ENCODE results near the gene ARID4A. TPM values are rescaled to one million over a fixed set of nuclear protein-coding genes. Genes with fewer than 3 reads are reported as not detected.
A peak's percentile ranks its signal among the peaks of the same experiment; 100 is the strongest.

ARID4A gene
- total and polyA plus RNA-seq, 2 of the 13 experiments (the other 11 are each of a cell fraction or from before 2014, with no cell fraction given), result 7.2 to 9.7 TPM

DNA sequence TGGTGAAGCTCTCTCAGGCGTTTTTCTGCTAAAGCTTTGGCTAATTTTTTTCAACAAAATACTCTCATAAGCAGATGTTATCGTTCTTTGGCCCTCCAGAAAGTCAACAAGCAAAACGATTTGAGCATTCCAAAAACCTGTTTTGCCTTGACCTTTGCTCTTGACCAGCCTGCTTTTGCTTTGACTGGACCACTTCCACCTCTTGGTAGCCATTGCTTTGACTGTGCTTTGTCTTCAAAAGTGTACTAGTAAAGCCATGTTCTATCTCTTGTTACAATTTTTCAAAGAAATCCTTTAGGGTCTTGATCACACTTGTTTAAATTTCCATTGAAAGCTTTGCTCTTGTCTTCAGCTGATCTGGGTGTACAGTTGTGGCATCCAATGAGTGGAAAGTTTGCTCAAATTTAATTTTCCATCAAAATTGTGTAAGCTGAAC is 10.7 kb upstream of the ARID4A start (continued):
- TF ChIP-seq, protein P1, sequence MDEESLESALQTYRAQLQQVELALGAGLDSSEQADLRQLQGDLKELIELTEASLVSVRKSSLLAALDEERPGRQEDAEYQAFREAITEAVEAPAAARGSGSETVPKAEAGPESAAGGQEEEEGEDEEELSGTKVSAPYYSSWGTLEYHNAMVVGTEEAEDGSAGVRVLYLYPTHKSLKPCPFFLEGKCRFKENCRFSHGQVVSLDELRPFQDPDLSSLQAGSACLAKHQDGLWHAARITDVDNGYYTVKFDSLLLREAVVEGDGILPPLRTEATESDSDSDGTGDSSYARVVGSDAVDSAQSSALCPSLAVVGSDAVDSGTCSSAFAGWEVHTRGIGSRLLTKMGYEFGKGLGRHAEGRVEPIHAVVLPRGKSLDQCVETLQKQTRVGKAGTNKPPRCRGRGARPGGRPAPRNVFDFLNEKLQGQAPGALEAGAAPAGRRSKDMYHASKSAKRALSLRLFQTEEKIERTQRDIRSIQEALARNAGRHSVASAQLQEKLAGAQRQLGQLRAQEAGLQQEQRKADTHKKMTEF (CRISPR knock-in tag; IDR thresholded peaks at IDR 0.05), result peak; percentile 90
- TF ChIP-seq RXRB (CRISPR knock-in tag; IDR thresholded peaks at IDR 0.05; ENCODE audit: borderline replicate concordance), result peak; percentile 86
- TF ChIP-seq KDM4B (CRISPR knock-in tag; IDR thresholded peaks at IDR 0.05), result no peak
- no peak for TF ChIP-seq ZNF224 (CRISPR knock-in tag; IDR thresholded peaks at IDR 0.05)
- TF ChIP-seq MED1 (CRISPR knock-in tag; IDR thresholded peaks at IDR 0.05), result peak; percentile 90
- no peak for TF ChIP-seq DNMT3B (CRISPR knock-in tag; conservative IDR thresholded peaks at IDR 0.05)
- TF ChIP-seq MZF1 (CRISPR knock-in tag; IDR thresholded peaks at IDR 0.05; ENCODE audit: borderline replicate concordance), result no peak
- no peak for TF ChIP-seq ELF4 (CRISPR knock-in tag; IDR thresholded peaks at IDR 0.05; ENCODE audit: borderline replicate concordance)
- TF ChIP-seq, protein P2, sequence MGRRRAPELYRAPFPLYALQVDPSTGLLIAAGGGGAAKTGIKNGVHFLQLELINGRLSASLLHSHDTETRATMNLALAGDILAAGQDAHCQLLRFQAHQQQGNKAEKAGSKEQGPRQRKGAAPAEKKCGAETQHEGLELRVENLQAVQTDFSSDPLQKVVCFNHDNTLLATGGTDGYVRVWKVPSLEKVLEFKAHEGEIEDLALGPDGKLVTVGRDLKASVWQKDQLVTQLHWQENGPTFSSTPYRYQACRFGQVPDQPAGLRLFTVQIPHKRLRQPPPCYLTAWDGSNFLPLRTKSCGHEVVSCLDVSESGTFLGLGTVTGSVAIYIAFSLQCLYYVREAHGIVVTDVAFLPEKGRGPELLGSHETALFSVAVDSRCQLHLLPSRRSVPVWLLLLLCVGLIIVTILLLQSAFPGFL (CRISPR knock-in tag; IDR thresholded peaks at IDR 0.05), result no peak
- no peak for TF ChIP-seq ZSCAN20 (CRISPR knock-in tag; IDR thresholded peaks at IDR 0.05; ENCODE audit: borderline replicate concordance)
- TF ChIP-seq, protein P3, sequence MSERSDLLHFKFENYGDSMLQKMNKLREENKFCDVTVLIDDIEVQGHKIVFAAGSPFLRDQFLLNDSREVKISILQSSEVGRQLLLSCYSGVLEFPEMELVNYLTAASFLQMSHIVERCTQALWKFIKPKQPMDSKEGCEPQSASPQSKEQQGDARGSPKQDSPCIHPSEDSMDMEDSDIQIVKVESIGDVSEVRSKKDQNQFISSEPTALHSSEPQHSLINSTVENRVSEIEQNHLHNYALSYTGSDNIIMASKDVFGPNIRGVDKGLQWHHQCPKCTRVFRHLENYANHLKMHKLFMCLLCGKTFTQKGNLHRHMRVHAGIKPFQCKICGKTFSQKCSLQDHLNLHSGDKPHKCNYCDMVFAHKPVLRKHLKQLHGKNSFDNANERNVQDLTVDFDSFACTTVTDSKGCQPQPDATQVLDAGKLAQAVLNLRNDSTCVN (CRISPR knock-in tag; IDR thresholded peaks at IDR 0.05; ENCODE audit: borderline replicate concordance), result peak; percentile 22; the same call in 1 of the 2 replicates
- no peak for TF ChIP-seq ZNF782 (CRISPR knock-in tag; IDR thresholded peaks at IDR 0.05; ENCODE audit: borderline replicate concordance)
- no peak for TF ChIP-seq SIN3B (IDR thresholded peaks at IDR 0.05; ENCODE audit: low read length)
- TF ChIP-seq FLYWCH1 (CRISPR knock-in tag; IDR thresholded peaks at IDR 0.05), result no peak
- TF ChIP-seq ZNF510 (CRISPR knock-in tag; IDR thresholded peaks at IDR 0.05; ENCODE audit: low read depth), result no peak
- no peak for TF ChIP-seq ZNF10 (CRISPR knock-in tag; IDR thresholded peaks at IDR 0.05; ENCODE audit: borderline replicate concordance, low read depth)
- peak; percentile 75; the same call in 1 of the 2 replicates for TF ChIP-seq TBX2 (CRISPR knock-in tag; IDR thresholded peaks at IDR 0.05; ENCODE audit: borderline replicate concordance)
- TF ChIP-seq, protein P4, sequence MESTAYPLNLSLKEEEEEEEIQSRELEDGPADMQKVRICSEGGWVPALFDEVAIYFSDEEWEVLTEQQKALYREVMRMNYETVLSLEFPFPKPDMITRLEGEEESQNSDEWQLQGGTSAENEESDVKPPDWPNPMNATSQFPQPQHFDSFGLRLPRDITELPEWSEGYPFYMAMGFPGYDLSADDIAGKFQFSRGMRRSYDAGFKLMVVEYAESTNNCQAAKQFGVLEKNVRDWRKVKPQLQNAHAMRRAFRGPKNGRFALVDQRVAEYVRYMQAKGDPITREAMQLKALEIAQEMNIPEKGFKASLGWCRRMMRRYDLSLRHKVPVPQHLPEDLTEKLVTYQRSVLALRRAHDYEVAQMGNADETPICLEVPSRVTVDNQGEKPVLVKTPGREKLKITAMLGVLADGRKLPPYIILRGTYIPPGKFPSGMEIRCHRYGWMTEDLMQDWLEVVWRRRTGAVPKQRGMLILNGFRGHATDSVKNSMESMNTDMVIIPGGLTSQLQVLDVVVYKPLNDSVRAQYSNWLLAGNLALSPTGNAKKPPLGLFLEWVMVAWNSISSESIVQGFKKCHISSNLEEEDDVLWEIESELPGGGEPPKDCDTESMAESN (CRISPR knock-in tag; conservative IDR thresholded peaks at IDR 0.05), result no peak
- TF ChIP-seq FOXA1 (IDR thresholded peaks at IDR 0.05), result peak; percentile 31; the same call in 1 of the 2 replicates
- peak; percentile 96 for TF ChIP-seq FOXA1 (CRISPR knock-in tag; IDR thresholded peaks at IDR 0.05)
- no peak for TF ChIP-seq MAFK (conservative IDR thresholded peaks at IDR 0.05 in 1 of 2, IDR thresholded peaks at IDR 0.05 in 1 of 2; ENCODE audit: low read length in 2 of 2)
- TF ChIP-seq ZNF703 (CRISPR knock-in tag; IDR thresholded peaks at IDR 0.05; ENCODE audit: borderline replicate concordance), result no peak
- TF ChIP-seq, protein P5, sequence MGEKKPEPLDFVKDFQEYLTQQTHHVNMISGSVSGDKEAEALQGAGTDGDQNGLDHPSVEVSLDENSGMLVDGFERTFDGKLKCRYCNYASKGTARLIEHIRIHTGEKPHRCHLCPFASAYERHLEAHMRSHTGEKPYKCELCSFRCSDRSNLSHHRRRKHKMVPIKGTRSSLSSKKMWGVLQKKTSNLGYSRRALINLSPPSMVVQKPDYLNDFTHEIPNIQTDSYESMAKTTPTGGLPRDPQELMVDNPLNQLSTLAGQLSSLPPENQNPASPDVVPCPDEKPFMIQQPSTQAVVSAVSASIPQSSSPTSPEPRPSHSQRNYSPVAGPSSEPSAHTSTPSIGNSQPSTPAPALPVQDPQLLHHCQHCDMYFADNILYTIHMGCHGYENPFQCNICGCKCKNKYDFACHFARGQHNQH (CRISPR knock-in tag; IDR thresholded peaks at IDR 0.05), result 0 out of 2 replicates have a peak, but pooled peaks have one; percentile 42
- no peak for TF ChIP-seq ZNF253 (CRISPR knock-in tag; IDR thresholded peaks at IDR 0.05; ENCODE audit: borderline replicate concordance)
- no peak for TF ChIP-seq HOXA7 (CRISPR knock-in tag; IDR thresholded peaks at IDR 0.05)

Measured in HepG2 (cell line).